ENCODE measurements around the gene PSAPL1.
A peak's percentile ranks its signal among the peaks of the same experiment; 100 is the strongest.

Gene PSAPL1

DNA sequence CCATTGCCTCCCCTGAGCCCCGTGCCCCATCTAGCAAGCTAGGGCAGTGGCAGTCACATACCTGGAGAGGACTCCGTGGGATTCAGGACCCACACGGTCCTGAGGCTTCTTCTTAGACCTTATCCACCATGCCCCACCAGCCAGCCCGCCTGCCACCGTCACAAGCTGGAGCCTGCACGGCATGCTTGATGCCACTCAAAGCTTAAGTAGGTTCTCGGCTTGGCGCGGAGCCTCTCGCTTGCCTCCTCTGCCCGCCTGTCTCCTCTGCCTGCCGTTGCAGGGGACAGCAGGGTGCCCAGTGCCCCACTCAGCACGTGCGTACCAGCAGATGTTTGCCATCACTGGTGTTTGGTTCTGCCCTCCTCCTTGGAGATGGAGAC, 14.1 kb downstream of the PSAPL1 start:
- H4K20me1 ChIP-seq (ENCODE audit: insufficient read depth, low read length) = no peaks in the 10 kb centered on the region; the same call in 1 of the 2 replicates
- H3K9me3 ChIP-seq (ENCODE audit: insufficient read depth, low read length, severe bottlenecking) = no peaks in the 10 kb centered on the region
- H3K36me3 ChIP-seq (ENCODE audit: insufficient read depth, low read length) = no peaks in the 10 kb centered on the region
- H3K27ac ChIP-seq (ENCODE audit: low read length) = no peak overlapping the region
- no peaks in the 10 kb centered on the region for H3K27me3 ChIP-seq (ENCODE audit: insufficient read depth, low read length, poor library complexity)
- TF ChIP-seq EZH2 (IDR thresholded peaks at IDR 0.05; ENCODE audit: borderline replicate concordance, low read depth, low read length, severe bottlenecking) = no peak
- TF ChIP-seq, protein P1, sequence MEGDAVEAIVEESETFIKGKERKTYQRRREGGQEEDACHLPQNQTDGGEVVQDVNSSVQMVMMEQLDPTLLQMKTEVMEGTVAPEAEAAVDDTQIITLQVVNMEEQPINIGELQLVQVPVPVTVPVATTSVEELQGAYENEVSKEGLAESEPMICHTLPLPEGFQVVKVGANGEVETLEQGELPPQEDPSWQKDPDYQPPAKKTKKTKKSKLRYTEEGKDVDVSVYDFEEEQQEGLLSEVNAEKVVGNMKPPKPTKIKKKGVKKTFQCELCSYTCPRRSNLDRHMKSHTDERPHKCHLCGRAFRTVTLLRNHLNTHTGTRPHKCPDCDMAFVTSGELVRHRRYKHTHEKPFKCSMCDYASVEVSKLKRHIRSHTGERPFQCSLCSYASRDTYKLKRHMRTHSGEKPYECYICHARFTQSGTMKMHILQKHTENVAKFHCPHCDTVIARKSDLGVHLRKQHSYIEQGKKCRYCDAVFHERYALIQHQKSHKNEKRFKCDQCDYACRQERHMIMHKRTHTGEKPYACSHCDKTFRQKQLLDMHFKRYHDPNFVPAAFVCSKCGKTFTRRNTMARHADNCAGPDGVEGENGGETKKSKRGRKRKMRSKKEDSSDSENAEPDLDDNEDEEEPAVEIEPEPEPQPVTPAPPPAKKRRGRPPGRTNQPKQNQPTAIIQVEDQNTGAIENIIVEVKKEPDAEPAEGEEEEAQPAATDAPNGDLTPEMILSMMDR (IDR thresholded peaks at IDR 0.05; ENCODE audit: borderline replicate concordance, extremely low read depth, low read length, poor library complexity, severe bottlenecking) = no peak
- ATAC-seq (ENCODE audit: insufficient read depth, low read depth) (no peak), DNase-seq (no peak)
- H3K4me1 ChIP-seq (ENCODE audit: insufficient read depth, low read length) = no peaks in the 10 kb centered on the region
- no peak overlapping the region for H3K4me3 ChIP-seq (ENCODE audit: low read depth in 1 of 2, low read length in 2 of 2)
- no peaks in the 10 kb centered on the region for H3K79me2 ChIP-seq (ENCODE audit: insufficient read depth, low read length)
- no peak overlapping the region for H3K9ac ChIP-seq (ENCODE audit: low read depth, low read length)
- H2AFZ ChIP-seq (ENCODE audit: low read depth, low read length) = no peak overlapping the region
- no peak overlapping the region for H3K4me2 ChIP-seq (ENCODE audit: insufficient read depth, low read length)

DNA sequence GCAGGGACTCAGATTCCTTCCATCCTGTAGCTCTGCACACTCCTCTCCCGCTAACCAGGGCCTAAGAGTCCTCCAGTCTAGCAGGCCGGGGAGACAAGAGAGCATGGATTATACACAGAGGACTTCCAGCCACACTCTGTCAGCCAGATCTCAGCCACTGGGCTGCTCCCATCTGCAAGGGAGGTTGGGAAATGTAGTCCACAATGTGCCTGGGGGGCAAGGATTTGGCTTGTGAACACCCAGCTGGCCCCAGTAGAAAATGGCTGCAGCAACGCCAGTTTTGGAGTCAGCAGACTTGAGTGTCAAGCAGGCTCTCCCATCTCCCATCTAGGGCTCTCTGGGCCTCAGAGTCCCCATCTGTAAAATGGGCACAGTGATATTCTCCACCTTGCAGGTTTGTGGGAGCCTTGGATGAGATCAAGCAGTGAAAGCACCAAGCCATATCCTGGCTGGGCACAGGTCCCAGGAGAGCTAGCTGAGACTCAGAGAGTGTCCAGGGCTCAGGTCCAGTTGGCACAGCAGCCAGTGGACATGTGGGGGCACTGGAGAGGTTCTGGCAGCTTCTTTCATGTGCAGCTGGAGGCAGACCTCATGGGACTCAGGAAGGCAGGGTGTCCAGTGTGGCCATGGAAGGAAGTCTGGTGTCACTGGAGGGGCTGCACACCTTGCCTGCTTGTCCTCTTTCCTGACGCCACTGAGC, 14.6 kb downstream of the PSAPL1 start:
- H3K27me3 ChIP-seq (ENCODE audit: insufficient read depth, low read length, poor library complexity) = peaks cover under 1% of the 10 kb centered on the region
- no peak overlapping the region for H3K4me2 ChIP-seq (ENCODE audit: insufficient read depth, low read length)
- H3K4me1 ChIP-seq (ENCODE audit: insufficient read depth, low read length) = no peaks in the 10 kb centered on the region
- H3K9ac ChIP-seq (ENCODE audit: low read depth, low read length) = no peak overlapping the region
- no peaks in the 10 kb centered on the region for H3K36me3 ChIP-seq (ENCODE audit: insufficient read depth, low read length)
- ATAC-seq (ENCODE audit: insufficient read depth, low read depth) (no peak), DNase-seq (no peak)
- H4K20me1 ChIP-seq (ENCODE audit: insufficient read depth, low read length) = no peaks in the 10 kb centered on the region; the same call in 1 of the 2 replicates
- no peaks in the 10 kb centered on the region for H3K9me3 ChIP-seq (ENCODE audit: insufficient read depth, low read length, severe bottlenecking)
- no peak overlapping the region for H3K27ac ChIP-seq (ENCODE audit: low read length)
- H3K79me2 ChIP-seq (ENCODE audit: insufficient read depth, low read length) = no peaks in the 10 kb centered on the region
- no peak overlapping the region for H2AFZ ChIP-seq (ENCODE audit: low read depth, low read length)
- no peak overlapping the region for H3K4me3 ChIP-seq (ENCODE audit: low read depth in 1 of 2, low read length in 2 of 2)
- TF ChIP-seq, protein P1 (IDR thresholded peaks at IDR 0.05; ENCODE audit: borderline replicate concordance, extremely low read depth, low read length, poor library complexity, severe bottlenecking) = no peak
- no peak for TF ChIP-seq EZH2 (IDR thresholded peaks at IDR 0.05; ENCODE audit: borderline replicate concordance, low read depth, low read length, severe bottlenecking)

DNA sequence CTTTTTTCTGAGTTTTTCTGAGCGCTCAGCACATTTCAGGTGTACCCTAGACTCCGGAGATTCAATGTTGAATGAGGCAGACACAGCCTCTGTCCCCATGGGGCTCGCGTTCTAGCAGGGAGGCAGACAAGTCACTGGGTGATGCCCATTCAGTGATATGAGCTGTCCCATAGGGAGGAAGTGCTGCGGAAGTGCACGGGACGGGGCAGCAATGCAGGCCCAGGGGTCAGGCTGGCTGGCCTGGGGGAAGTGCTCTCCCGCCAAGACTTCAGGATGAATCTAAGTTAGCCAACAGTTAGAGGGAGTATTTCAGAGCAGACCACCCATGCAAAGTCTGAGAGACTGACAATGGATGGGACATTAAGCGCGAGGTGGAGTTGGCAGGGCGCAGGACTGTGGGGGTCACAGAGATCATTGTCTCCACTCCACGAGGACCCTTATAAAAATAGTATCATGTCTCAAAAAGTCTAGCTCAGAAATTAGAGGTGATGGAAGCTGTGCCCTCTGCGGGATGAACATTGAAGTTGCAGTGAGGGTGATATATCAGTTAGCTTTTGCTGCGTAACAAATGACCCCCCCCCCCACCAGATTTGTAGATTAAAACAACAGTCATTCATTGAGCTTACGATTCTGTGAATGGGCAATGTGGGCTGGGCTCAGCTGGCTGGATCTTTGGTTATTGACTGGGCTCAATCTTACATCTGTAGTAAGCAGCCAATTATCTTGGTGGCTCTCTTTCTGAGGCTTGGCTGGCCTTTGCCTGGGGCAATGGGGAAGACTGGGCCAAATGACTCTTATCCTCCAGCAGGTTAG, 16.4 kb downstream of the PSAPL1 start:
- peaks cover 3% of the 10 kb centered on the region for H3K27me3 ChIP-seq (ENCODE audit: insufficient read depth, low read length, poor library complexity)
- no peak overlapping the region for H3K4me2 ChIP-seq (ENCODE audit: insufficient read depth, low read length)
- H3K9ac ChIP-seq (ENCODE audit: low read depth, low read length) = no peak overlapping the region
- no peaks in the 10 kb centered on the region for H4K20me1 ChIP-seq (ENCODE audit: insufficient read depth, low read length)
- H3K27ac ChIP-seq (ENCODE audit: low read length) = no peak overlapping the region
- H3K4me1 ChIP-seq (ENCODE audit: insufficient read depth, low read length) = no peaks in the 10 kb centered on the region
- ATAC-seq (ENCODE audit: insufficient read depth, low read depth) = no peak
- DNase-seq = no peak
- no peak for TF ChIP-seq EZH2 (IDR thresholded peaks at IDR 0.05; ENCODE audit: borderline replicate concordance, low read depth, low read length, severe bottlenecking)
- TF ChIP-seq, protein P1 (IDR thresholded peaks at IDR 0.05; ENCODE audit: borderline replicate concordance, extremely low read depth, low read length, poor library complexity, severe bottlenecking) = peak; percentile 4
- H2AFZ ChIP-seq (ENCODE audit: low read depth, low read length) = no peak overlapping the region
- H3K79me2 ChIP-seq (ENCODE audit: insufficient read depth, low read length) = no peaks in the 10 kb centered on the region
- H3K36me3 ChIP-seq (ENCODE audit: insufficient read depth, low read length) = no peaks in the 10 kb centered on the region
- no peaks in the 10 kb centered on the region for H3K9me3 ChIP-seq (ENCODE audit: insufficient read depth, low read length, severe bottlenecking)
- no peak overlapping the region for H3K4me3 ChIP-seq (ENCODE audit: low read depth in 1 of 2, low read length in 2 of 2)
